Spleen (tissue), 11 donors: ENCODE measurements around the gene SPRED1. TPM values are rescaled to one million over a fixed set of nuclear protein-coding genes. Genes with fewer than 3 reads are reported as not detected.

Experiments used
- DNase-seq: peaks from one replicate; pipeline ENCODE4 v3.0.0-alpha.2; 2020
- H3K27ac ChIP-seq, 8 donors: fragments of 200-600 bp; sonication (generic) in 7 of 8; 1 replicate in 4 of 8; 2 replicates in 4 of 8; pipeline versions ENCODE4 v1.5.0 to v1.8.0; 2016 to 2021; ENCODE audit warnings: inconsistent platforms in 4 of 8, mild to moderate bottlenecking in 4 of 8, moderate library complexity in 1 of 8
- H3K27me3 ChIP-seq, 7 donors: fragments of 200-600 bp; sonication (generic) in 6 of 7; replicated peaks in 1 of 7; 1 replicate in 4 of 7; 2 replicates in 3 of 7; pipeline versions ENCODE4 v1.5.0 to v1.8.0; 2016 to 2021; ENCODE audit warnings: inconsistent platforms in 3 of 7, mild to moderate bottlenecking in 1 of 7
- H3K36me3 ChIP-seq, 6 donors: fragments of 200-600 bp; sonication (generic) in 5 of 6; 1 replicate in 4 of 6; 2 replicates in 2 of 6; pipeline versions ENCODE4 v1.5.0 to v1.8.0; 2016 to 2021; ENCODE audit warnings: inconsistent platforms in 2 of 6
- H3K4me1 ChIP-seq, 6 donors: fragments of 200-600 bp; sonication (generic) in 5 of 6; 1 replicate in 3 of 6; 2 replicates in 3 of 6; pipeline versions ENCODE4 v1.5.0 to v1.8.0; 2016 to 2021; ENCODE audit warnings: inconsistent platforms in 3 of 6
- H3K4me3 ChIP-seq, 8 donors: fragments of 200-600 bp; sonication (generic) in 7 of 8; 1 replicate in 4 of 8; 2 replicates in 4 of 8; pipeline versions ENCODE4 v1.5.0 to v1.8.0; 2016 to 2021; ENCODE audit warnings: inconsistent platforms in 4 of 8, mild to moderate bottlenecking in 4 of 8, moderate library complexity in 2 of 8
- H3K9me3 ChIP-seq, 8 donors: fragments of 200-600 bp; sonication (generic) in 7 of 8; 1 replicate in 4 of 8; 2 replicates in 4 of 8; pipeline versions ENCODE4 v1.5.0 to v1.8.0; 2016 to 2021; ENCODE audit warnings: inconsistent platforms in 4 of 8
- POLR2A ChIP-seq, 3 donors: fragments of 450-650 bp; IDR thresholded peaks; one replicate each; pipeline ENCODE4 v1.5.1; 2017; ENCODE audit warnings: antibody characterized with exemption in 3 of 3, mild to moderate bottlenecking in 1 of 3
- POLR2AphosphoS5 ChIP-seq, 3 donors: sonication (generic); formaldehyde crosslinking; IDR thresholded peaks; one replicate each; pipeline ENCODE4 v1.5.1; 2017; ENCODE audit warnings: antibody characterized with exemption in 3 of 3
- WGBS, 5 donors: extraction: QIAGEN DNeasy Blood & Tissue Kit in 3 of 5; methylation state at CpG; one replicate each; pipeline versions ENCODE4 v1.1.5 to v1.1.7; 2013 to 2018; 5-methylcytosine and 5-hydroxymethylcytosine counted together
- intact Hi-C: fragments of 100-400 bp; cut with DNase I; formaldehyde crosslinking; loops from one replicate; pipeline ENCODE4 v1.15.0; 2023; ENCODE audit warnings: low total_unique reads
- polyA plus RNA-seq, 3 donors: library from polyadenylated mRNA; stranded (reverse); fragments of 200-250 nt; gene quantifications; one replicate each; pipeline ENCODE4 v1.2.1, GENCODE V29; 2013
- total RNA-seq, 7 donors: library from RNA; depleted of rRNA in 3 of 7; stranded (reverse); fragments of >200 nt in 3 of 7; fragmentation: NEBNext Ultra II Directional in 4 of 7; extraction: Animal tissue kit (Norgen Biotek cat#: 25700) in 4 of 7; gene quantifications; one replicate each; pipeline versions ENCODE4 v1.1.0 to v1.2.1, GENCODE V29; 2016 to 2021
- TF ChIP-seq, protein P1 (sequence below), 11 experiments: fragments of 200-600 bp in 7 of 11; fragments of 450-650 bp in 4 of 11; sonication (generic) in 4 of 11; IDR thresholded peaks in 8 of 11; conservative IDR thresholded peaks in 3 of 11; 1 replicate in 7 of 11; 2 replicates in 4 of 11; pipeline versions ENCODE4 v1.4.0 to v1.8.0; 2016 to 2021; ENCODE audit warnings: antibody characterized with exemption in 11 of 11, inconsistent platforms in 4 of 11, mild to moderate bottlenecking in 1 of 11
- donor health status: healthy with polysubstance abuse.
- donor health status: DM: no; HTN: no; CAD: no; lungs with moderate emphysema.
- donor health status: DM: no; HTN: no; CAD: no.
- donor health status: Bipolar disorder and iron deficiency.
- donor health status: healthy.
- donor health status: DM: no; HTN: no; CAD: no.
- donor health status: DM: yes; HTN: yes; CAD: no.

Gene SPRED1
- total and polyA plus RNA-seq, 10 donors = 3.1 to 36.9 (median 25.5) TPM

DNA sequence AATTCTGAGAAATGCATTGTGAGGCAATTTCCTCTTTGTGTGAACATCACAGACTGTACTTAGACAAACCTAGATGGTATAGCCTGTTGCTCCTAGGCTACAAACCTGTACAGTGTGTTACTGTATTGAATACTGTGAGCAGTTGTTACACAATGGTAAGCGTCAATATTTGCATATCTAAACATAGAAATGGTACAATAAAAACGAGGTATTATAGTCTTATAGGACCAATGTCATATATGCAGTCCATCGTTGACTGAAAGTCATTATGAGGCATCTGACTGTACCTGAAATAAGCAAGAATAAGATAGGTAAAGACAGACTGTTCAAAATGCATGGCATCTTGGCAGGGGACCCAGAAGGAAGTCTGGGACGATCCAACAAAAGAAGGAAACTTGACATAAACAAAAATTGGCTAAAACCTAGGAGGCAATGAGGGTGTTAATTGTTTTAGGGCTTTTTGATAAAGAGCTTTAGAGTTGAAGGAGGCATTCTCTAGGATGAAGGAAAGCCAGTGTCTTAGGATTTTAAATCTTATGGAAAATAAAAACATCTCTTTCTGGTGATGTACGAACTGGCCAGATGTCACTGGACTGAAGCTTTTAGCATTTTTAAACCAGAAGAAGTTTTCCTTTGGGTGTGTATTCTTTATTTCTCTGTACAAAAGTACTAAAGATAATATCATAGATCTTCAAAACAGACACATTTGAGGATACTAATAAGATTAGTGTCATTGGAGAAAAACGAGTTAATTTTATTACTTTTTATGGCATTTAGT lies 9.2 kb upstream of the SPRED1 start:
- Histone ChIP-seq H3K9me3 (no peaks in the 10 kb centered on the region), H3K27me3 (no peaks in the 10 kb centered on the region), H3K36me3 (no peaks in the 10 kb centered on the region), H3K27ac (no peak overlapping the region), H3K4me3 (no peak overlapping the region), H3K4me1 (peaks cover 0 to 8% (median 3%) of the 10 kb centered on the region in 6 donors)
- DNase-seq = no peak
- no peak for TF ChIP-seq POLR2A (IDR thresholded peaks at IDR 0.05)
- TF ChIP-seq, protein P1, sequence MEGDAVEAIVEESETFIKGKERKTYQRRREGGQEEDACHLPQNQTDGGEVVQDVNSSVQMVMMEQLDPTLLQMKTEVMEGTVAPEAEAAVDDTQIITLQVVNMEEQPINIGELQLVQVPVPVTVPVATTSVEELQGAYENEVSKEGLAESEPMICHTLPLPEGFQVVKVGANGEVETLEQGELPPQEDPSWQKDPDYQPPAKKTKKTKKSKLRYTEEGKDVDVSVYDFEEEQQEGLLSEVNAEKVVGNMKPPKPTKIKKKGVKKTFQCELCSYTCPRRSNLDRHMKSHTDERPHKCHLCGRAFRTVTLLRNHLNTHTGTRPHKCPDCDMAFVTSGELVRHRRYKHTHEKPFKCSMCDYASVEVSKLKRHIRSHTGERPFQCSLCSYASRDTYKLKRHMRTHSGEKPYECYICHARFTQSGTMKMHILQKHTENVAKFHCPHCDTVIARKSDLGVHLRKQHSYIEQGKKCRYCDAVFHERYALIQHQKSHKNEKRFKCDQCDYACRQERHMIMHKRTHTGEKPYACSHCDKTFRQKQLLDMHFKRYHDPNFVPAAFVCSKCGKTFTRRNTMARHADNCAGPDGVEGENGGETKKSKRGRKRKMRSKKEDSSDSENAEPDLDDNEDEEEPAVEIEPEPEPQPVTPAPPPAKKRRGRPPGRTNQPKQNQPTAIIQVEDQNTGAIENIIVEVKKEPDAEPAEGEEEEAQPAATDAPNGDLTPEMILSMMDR (IDR thresholded peaks at IDR 0.05 in 8 of 11, conservative IDR thresholded peaks at IDR 0.05 in 3 of 11) = no peak
- no peak for TF ChIP-seq POLR2AphosphoS5 (IDR thresholded peaks at IDR 0.05)
- intact Hi-C loops = no loop called here
- WGBS, 5 donors = 65 to 80% (median 71%) methylated on average over 6 of the region's 6 CpGs

DNA sequence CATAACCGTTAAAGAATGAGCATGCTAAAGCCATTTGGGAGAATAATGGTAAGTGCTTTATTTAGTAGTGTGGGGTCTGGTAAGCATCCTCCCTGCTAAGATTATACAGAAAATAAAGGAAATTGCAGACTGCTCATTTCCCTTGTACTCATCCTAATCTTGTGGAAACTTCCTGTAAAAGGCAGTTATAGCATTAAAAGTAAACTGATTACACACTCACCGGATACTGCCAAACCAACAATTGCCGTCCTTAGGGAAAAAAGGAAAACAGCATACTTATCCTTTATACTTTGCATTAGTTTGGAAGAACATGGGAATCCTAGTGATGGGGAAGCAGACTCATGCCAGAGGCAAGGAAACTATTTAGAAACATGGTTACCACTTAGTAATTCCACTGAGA lies 5.3 kb upstream of the SPRED1 start:
- Histone ChIP-seq H3K27ac (no peak overlapping the region), H3K36me3 (no peaks in the 10 kb centered on the region), H3K4me3 (no peak overlapping the region), H3K9me3 (no peaks in the 10 kb centered on the region), H3K4me1 (peaks cover 0 to 17% (median 10%) of the 10 kb centered on the region in 6 donors), H3K27me3 (peaks cover 0 to 11% (median 0%) of the 10 kb centered on the region in 7 donors)
- DNase-seq = no peak
- 57 to 74% (median 64%) methylated on average over 3 of the region's 3 CpGs for WGBS, 5 donors
- intact Hi-C loops = no loop called here
- TF ChIP-seq POLR2A (IDR thresholded peaks at IDR 0.05) = no peak
- TF ChIP-seq, protein P1 (IDR thresholded peaks at IDR 0.05 in 8 of 11, conservative IDR thresholded peaks at IDR 0.05 in 3 of 11) = no peak

DNA sequence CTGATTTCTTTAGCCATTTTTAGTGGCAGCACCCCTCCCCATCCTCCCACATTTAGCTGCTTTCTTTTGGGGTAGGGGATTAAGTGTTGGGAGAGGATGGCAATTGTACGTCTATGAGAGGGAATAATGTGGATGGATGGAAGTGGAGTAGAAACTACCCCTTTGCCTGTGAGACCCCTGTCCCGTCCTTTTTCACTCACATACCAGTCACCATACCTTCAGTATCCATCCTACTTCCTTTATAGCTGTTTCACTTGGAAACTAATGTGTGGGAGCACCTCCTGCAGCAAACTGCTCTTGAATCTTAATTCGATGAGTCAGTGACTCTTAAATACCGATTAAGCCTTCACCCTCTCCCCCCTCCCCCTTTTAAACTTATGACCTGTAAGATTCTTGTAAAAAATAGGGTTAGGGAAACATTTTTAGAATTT lies 730 bp downstream of the SPRED1 start:
- Histone ChIP-seq H3K4me3 (peak overlapping the region; percentile 70 to 91 (median 82)), H3K36me3 (no peaks in the 10 kb centered on the region), H3K4me1 (peaks cover 10 to 59% (median 30%) of the 10 kb centered on the region in 6 donors), H3K27ac (peak overlapping the region in 7 of 8 donors; percentile 94 to 96 (median 95)), H3K9me3 (no peaks in the 10 kb centered on the region), H3K27me3 (peaks cover 0 to 21% (median 0%) of the 10 kb centered on the region in 7 donors)
- intact Hi-C loops = no loop called here
- whole genome bisulfite sequencing, 5 donors = 0 to 3% (median 0%) methylated on average over 4 of the region's 4 CpGs
- TF ChIP-seq, protein P1 (IDR thresholded peaks at IDR 0.05 in 8 of 11, conservative IDR thresholded peaks at IDR 0.05 in 3 of 11) = no peak
- TF ChIP-seq POLR2A (IDR thresholded peaks at IDR 0.05) (no peak), POLR2AphosphoS5 (IDR thresholded peaks at IDR 0.05) (no peak)
- no peak for DNase-seq
